DMS153 treated with DMSO at 0.1 percent for 48 hours (cell line): Measurements from ENCODE around the gene NCL.
A peak's percentile ranks its signal among the peaks of the same experiment; 100 is the strongest.

Experiments
- DNase-seq: peaks from one replicate; lab custom pipeline; 2025; ENCODE audit not compliant: unreplicated experiment; lab: John Stamatoyannopoulos, UW

The NCL gene

GRCh38 chr2:231463698-231464575 lies at the start of gene NCL:
Gene NCL, minus strand, starts transcription at chr2:231464484. Its CDS starts 131 bp downstream, at chr2:231464353.
- peak; percentile 94 for DNase-seq

DNA sequence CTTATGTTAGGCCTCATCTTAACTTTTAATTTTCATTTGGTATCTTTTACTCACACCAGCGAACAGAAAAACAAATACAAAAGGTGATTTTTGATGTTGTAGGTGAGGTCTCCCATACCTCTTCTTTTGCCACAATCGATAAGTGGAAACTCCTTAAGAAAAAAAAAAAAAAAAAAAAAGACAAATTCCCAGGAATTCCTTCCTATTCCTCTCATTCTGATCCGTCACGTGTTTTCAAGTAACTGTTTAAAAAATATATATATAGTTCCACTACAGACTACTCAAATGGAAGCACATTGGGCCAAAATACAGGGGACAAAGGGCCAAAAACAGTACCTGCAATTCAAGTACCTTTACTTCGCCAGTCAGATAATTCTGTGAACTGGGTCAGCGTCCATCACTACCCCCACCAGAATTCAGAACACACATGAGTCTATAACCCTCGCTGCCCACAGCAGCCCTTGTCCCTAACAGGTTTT lies 49.5 kb upstream of the NCL start:
- no peak for DNase-seq

- DNase-seq: no peak
Observed at GRCh38 chr2:231512222-231512621, 47.9 kb upstream of the NCL start.

DNA sequence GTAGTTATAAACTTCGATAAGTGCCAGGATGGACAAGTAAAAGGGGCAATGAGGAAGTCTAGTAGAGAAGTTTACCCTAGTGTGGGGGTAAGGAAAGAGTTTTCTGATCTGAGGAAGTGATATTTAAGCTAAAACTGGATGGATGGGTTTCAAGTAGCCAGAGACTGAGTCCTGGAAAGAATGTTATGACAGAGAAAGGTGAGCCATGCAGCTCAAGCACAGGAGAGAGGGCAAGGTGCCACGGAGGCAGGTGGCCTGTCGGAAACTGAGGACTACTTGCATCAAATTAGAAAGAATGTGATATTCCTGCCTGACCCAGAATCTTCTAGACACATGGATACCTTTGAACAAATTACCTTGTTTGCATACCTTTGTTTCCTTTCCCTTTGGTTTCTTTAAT lies 39.5 kb upstream of the NCL start:
- no peak for DNase-seq

- no peak for DNase-seq
Observed at GRCh38 chr2:231502596-231502995, 38.3 kb upstream of the NCL start.

DNA sequence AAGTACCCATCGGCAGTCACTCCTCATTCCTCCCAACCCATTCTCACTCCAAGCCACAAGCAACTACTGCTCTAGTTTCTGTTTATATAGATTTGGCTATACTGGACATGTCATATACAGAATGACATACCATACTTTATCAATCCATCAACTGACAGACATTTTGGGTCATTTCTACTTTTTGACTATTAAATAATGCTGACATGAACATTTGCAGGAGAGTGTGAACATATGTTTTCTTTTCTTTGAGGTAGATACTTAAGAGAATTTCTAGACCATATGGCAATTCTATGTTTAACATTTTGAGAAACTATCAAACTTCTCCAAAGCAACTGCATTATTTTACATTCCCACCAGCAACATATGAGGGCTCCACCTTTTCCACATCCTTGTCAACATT lies 33.4 kb upstream of the NCL start:
- DNase-seq: no peak

GRCh38 chr2:231494669-231495068 lies 30.4 kb upstream of the NCL start:
- no peak for DNase-seq

DNA sequence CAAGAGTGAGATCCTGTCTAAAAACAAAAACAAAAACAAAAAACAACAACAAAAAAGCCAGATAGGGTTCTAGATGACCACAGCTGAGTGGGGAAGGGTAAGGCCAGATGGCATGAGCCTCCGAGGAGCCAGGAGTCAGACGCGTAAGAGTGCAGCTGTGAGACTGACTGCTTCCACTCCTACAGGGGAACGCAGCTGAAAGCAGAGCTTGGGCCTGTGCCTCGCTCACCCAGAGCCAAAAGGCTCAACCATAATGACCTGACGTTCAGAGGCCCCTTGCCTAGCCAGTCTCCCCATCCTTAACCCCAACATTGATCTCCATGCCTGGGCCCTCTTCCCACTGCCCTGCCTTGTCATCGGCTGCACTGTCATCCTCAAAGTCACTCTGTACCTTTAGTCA lies 26.5 kb upstream of the NCL start:
- no peak for DNase-seq

GRCh38 chr2:231489990-231490389 lies 25.7 kb upstream of the NCL start:
- DNase-seq: no peak

DNA sequence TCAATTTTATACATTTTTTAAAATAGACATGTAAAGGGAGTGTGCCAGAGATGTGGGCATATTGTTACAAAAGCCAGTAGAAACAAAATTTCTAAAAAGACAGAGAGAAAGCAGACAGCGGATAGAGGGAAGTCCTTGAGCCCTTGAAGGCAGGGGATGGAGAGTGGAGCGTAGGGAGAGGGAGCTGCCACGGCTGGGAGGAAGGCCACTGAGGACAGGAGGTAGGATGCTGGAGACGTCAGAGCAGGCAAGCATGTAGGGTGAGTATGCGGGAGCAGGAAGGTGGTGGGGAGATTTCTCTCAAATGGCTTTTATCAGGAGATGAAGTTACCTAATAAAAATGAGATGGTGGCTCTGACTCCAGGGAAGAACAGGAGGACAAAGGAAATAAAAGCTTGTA lies 24.0 kb upstream of the NCL start:
- DNase-seq: no peak

- no peak for DNase-seq
Observed at GRCh38 chr2:231486851-231487596, 22.7 kb upstream of the NCL start.

- no peak for DNase-seq
Observed at GRCh38 chr2:231483398-231484329, 19.4 kb upstream of the NCL start.

- DNase-seq: peak; percentile 30
Observed at GRCh38 chr2:231482806-231483391, 18.6 kb upstream of the NCL start.

- DNase-seq: no peak
Observed at GRCh38 chr2:231480781-231481180, 16.5 kb upstream of the NCL start.

- DNase-seq: no peak
Observed at GRCh38 chr2:231479455-231479854, 15.2 kb upstream of the NCL start.

DNA sequence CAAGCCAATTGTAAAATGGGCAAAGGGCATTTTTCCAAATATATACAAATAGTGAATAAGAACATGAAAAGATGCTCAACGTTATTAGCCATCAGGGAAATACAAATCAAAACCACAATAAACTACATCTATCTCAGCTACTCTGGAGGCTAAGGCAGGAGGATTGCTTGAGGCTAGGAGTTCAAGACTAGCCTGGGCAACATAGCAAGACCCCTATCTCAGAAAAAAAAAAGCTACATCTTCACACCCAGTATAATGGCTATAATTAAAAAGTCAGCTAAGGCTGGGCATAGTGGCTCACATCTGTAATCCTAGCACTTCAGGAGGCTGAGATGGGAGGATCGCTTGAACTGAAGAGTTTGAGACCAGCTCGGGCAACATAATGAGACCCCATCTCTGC lies 12.6 kb upstream of the NCL start:
- DNase-seq: no peak

DNA sequence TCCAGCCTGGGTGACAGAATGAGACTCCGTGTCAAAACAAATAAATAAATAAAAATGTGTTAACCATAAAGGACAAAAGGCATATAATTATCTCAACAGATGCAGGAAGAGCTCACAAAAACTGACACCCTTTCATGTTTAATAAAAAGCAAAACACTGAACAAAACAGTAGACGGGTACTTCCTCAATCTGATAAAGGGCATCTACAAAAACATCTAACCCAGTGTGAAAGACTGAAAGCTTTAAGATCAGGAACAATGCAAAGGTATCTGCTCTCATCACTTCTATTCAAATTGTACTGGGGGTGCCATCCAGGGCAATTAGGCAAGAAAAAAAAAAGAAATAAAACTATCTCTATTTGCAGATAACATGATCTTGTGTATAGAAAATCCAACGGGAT lies 11.7 kb upstream of the NCL start:
- no peak for DNase-seq

DNA sequence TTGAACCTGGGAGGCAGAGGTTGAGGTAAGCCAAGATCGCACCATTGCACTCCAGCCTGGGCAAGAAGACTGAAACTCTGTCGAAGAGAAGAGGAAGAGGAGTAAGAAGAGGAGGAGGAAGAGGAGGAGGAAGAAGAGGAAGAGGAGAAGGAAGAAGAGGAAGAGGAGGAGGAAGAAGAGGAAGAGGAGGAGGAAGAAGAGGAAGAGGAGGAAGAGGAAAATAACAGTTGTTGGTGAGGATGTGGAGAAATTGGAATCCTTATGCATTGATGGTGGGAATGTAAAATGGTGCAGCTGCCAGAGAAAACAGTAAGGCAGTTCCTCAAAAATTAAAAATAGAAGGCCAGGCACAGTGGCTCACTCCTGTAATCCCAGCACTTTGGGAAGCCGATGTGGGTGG lies 8.5 kb upstream of the NCL start:
- no peak for DNase-seq

- no peak for DNase-seq
Observed at GRCh38 chr2:231470246-231470900, 6.1 kb upstream of the NCL start.

DNA sequence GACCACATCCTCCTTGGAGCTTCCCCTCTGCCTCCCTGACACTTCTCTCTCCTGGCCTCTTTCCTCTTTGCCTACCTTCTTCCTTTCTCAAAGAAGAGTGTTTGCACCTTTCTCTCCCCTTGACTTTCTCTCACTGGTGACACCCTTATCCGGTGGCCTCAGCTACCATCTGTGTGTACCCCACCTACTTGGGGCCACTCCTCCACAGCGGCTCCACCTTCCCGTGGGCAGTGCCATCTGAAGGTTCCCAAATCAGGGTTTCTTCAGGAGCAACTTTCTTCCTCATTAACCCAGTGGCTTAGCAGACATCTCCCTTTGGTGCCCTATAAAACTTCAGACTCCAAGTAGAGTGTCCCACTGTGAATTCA lies 5.3 kb upstream of the NCL start:
- DNase-seq: no peak
